Activated naive CD4-positive, alpha-beta T cell treated with anti-CD3 and anti-CD28 coated beads, Interleukin-2, amount 10 ng/mL, durations not matched to agents 7 days and 5 days (primary cell): Measurements from ENCODE around the gene C1orf50.
"Not testable (repeated sequence)": the region's sequence is repeated elsewhere in the genome, so short reads cannot be mapped to it uniquely, and the experiment has no call there.

Source experiments
- CTCF ChIA-PET: fragments of 350-600 bp; sonication (Branson Sonifier 250); formaldehyde crosslinking; loops from one replicate; lab custom pipeline; 2021; ENCODE audit warnings: antibody characterized with exemption; lab: Charles Lee
- DNase-seq: peaks from one replicate; pipeline ENCODE4 v3.0.0-alpha.2; 2020
- H3K27ac Mint-ChIP-seq: one replicate; pipeline ENCODE4 v1.8.0; 2021; ENCODE audit warnings: mild to moderate bottlenecking, moderate library complexity, mixed read lengths
- H3K27me3 Mint-ChIP-seq: one replicate; pipeline ENCODE4 v1.8.0; 2021; ENCODE audit warnings: mild to moderate bottlenecking, mixed read lengths
- H3K36me3 Mint-ChIP-seq: one replicate; pipeline ENCODE4 v1.8.0; 2021; ENCODE audit warnings: mixed read lengths
- H3K4me1 Mint-ChIP-seq: one replicate; pipeline ENCODE4 v1.8.0; 2021; ENCODE audit warnings: mixed read lengths
- H3K4me3 Mint-ChIP-seq: one replicate; pipeline ENCODE4 v1.8.0; 2021; ENCODE audit warnings: mild to moderate bottlenecking, moderate library complexity, mixed read lengths
- H3K9me3 Mint-ChIP-seq: one replicate; pipeline ENCODE4 v1.8.0; 2021; ENCODE audit warnings: mixed read lengths

The C1orf50 gene

GRCh38 chr1:42807056-42807668 lies 40.1 kb downstream of the C1orf50 start:
- Mint-ChIP-seq H3K4me3 (no peak overlapping the region), H3K36me3 (peaks cover 16% of the 10 kb centered on the region), H3K27ac (peak overlapping the region; percentile 29), H3K9me3 (no peaks in the 10 kb centered on the region), H3K4me1 (peaks cover 16% of the 10 kb centered on the region), H3K27me3 (no peaks in the 10 kb centered on the region)
- CTCF ChIA-PET: interaction anchor here (1.3 kb wide), 1 partner anchor 29 kb away, joined by 4 read pairs; no protein-coding TSS in a partner anchor
- DNase-seq: no peak

GRCh38 chr1:42814815-42815214 lies 47.8 kb downstream of the C1orf50 start:
- DNase-seq, H3K27me3 Mint-ChIP-seq, H3K9me3 Mint-ChIP-seq, CTCF ChIA-PET, H3K27ac Mint-ChIP-seq, H3K4me3 Mint-ChIP-seq: not testable (repeated sequence)
- H3K36me3 Mint-ChIP-seq: peaks cover 14% of the 10 kb centered on the region
- peaks cover 20% of the 10 kb centered on the region for H3K4me1 Mint-ChIP-seq

- peaks cover 14% of the 10 kb centered on the region for H3K36me3 Mint-ChIP-seq
- CTCF ChIA-PET: interaction anchor here (0.7 to 2.4 kb wide), 2 partner anchors 30 to 257 kb away, joined by 4 to 12 read pairs; partner anchors contain the start of gene ZNF691
These were observed 49.0 kb downstream of the C1orf50 start for GRCh38 chr1:42815941-42816584.

GRCh38 chr1:42816585-42817439 lies 49.8 kb downstream of the C1orf50 start, which contains the start of the genes ERMAP and SVBP:
Gene ERMAP (plus strand): TSS chr1:42817122. CDS start chr1:42830449, 13,327 bp downstream.
Gene SVBP (minus strand): TSS chr1:42817397. CDS start chr1:42816544, 853 bp downstream.
- Mint-ChIP-seq H3K27me3 (peaks cover 7% of the 10 kb centered on the region), H3K36me3 (peaks cover 11% of the 10 kb centered on the region), H3K27ac (peak within 1 kb of the TSS; percentile 88), H3K4me3 (peak within 1 kb of the TSS; percentile 73), H3K9me3 (no peaks in the 10 kb centered on the region), H3K4me1 (peaks cover 22% of the 10 kb centered on the region)
- DNase-seq: peak; percentile 94
- CTCF ChIA-PET: interaction anchor here (0.7 to 2.4 kb wide), 2 partner anchors 29 to 256 kb away, joined by 4 to 12 read pairs; partner anchors contain the start of gene ZNF691

More at GRCh38 chr1:42815941-42816584, 49.0 kb downstream of the C1orf50 start:
- Mint-ChIP-seq H3K9me3 (no peaks in the 10 kb centered on the region), H3K4me3 (peak overlapping the region; percentile 73), H3K27ac (peak overlapping the region; percentile 88), H3K4me1 (peaks cover 22% of the 10 kb centered on the region), H3K27me3 (peaks cover 7% of the 10 kb centered on the region)
- no peak for DNase-seq

GRCh38 chr1:42817440-42817767 lies 50.4 kb downstream of the C1orf50 start:
- Mint-ChIP-seq H3K4me1 (peaks cover 24% of the 10 kb centered on the region), H3K36me3 (peaks cover 11% of the 10 kb centered on the region), H3K4me3 (peak overlapping the region; percentile 73), H3K27ac (peak overlapping the region; percentile 74), H3K27me3 (peaks cover 7% of the 10 kb centered on the region), H3K9me3 (no peaks in the 10 kb centered on the region)
- CTCF ChIA-PET: interaction anchor here (2.4 kb wide), 1 partner anchor 256 kb away, joined by 12 read pairs; no protein-coding TSS in a partner anchor
- DNase-seq: no peak

- DNase-seq: no peak
- H3K27me3 Mint-ChIP-seq: peaks cover 7% of the 10 kb centered on the region
- H3K36me3 Mint-ChIP-seq: peaks cover 13% of the 10 kb centered on the region
- no peaks in the 10 kb centered on the region for H3K9me3 Mint-ChIP-seq
- CTCF ChIA-PET: interaction anchor here (2.4 kb wide), 1 partner anchor 255 kb away, joined by 12 read pairs; no protein-coding TSS in a partner anchor
- peaks cover 29% of the 10 kb centered on the region for H3K4me1 Mint-ChIP-seq
- H3K4me3 Mint-ChIP-seq: peak overlapping the region; percentile 73
- H3K27ac Mint-ChIP-seq: no peak overlapping the region
These were observed 50.9 kb downstream of the C1orf50 start for GRCh38 chr1:42817976-42818375.

- H3K4me3 Mint-ChIP-seq: no peak overlapping the region
These were observed 53.8 kb downstream of the C1orf50 start for GRCh38 chr1:42820813-42821212.

GRCh38 chr1:42821690-42822089 lies 54.6 kb downstream of the C1orf50 start:
- DNase-seq: no peak
- Mint-ChIP-seq H3K27ac (no peak overlapping the region), H3K4me3 (no peak overlapping the region), H3K27me3 (peaks cover 7% of the 10 kb centered on the region), H3K9me3 (no peaks in the 10 kb centered on the region), H3K36me3 (peaks cover 6% of the 10 kb centered on the region), H3K4me1 (peaks cover 22% of the 10 kb centered on the region)
- CTCF ChIA-PET: no interaction called here

More at GRCh38 chr1:42820813-42821212, 53.8 kb downstream of the C1orf50 start:
- Mint-ChIP-seq H3K9me3 (no peaks in the 10 kb centered on the region), H3K36me3 (peaks cover 11% of the 10 kb centered on the region), H3K4me1 (peaks cover 28% of the 10 kb centered on the region), H3K27me3 (peaks cover 7% of the 10 kb centered on the region), H3K27ac (no peak overlapping the region)
- no peak for DNase-seq
- CTCF ChIA-PET: interaction anchor here (1.2 kb wide), 1 partner anchor 26 kb away, joined by 7 read pairs; the partner anchor contains the start of gene ZNF691

GRCh38 chr1:42822800-42823392 lies 55.8 kb downstream of the C1orf50 start:
- Mint-ChIP-seq H3K4me1 (peaks cover 16% of the 10 kb centered on the region), H3K27me3 (peaks cover 7% of the 10 kb centered on the region), H3K36me3 (peaks cover 6% of the 10 kb centered on the region), H3K4me3 (no peak overlapping the region), H3K9me3 (no peaks in the 10 kb centered on the region), H3K27ac (peak overlapping the region; percentile 52)
- CTCF ChIA-PET: no interaction called here
- no peak for DNase-seq

GRCh38 chr1:42824481-42825035 lies 57.5 kb downstream of the C1orf50 start:
- Mint-ChIP-seq H3K36me3 (peaks cover 2% of the 10 kb centered on the region), H3K4me1 (peaks cover 13% of the 10 kb centered on the region), H3K9me3 (no peaks in the 10 kb centered on the region), H3K4me3 (no peak overlapping the region), H3K27me3 (peaks cover 2% of the 10 kb centered on the region), H3K27ac (no peak overlapping the region)
- CTCF ChIA-PET: no interaction called here
- DNase-seq: no peak

- Mint-ChIP-seq H3K4me1 (peaks cover 13% of the 10 kb centered on the region), H3K36me3 (peaks cover 2% of the 10 kb centered on the region), H3K4me3 (no peak overlapping the region), H3K27ac (no peak overlapping the region), H3K9me3 (no peaks in the 10 kb centered on the region), H3K27me3 (no peaks in the 10 kb centered on the region)
- CTCF ChIA-PET: no interaction called here
- no peak for DNase-seq
These were observed 58.2 kb downstream of the C1orf50 start for GRCh38 chr1:42825036-42825851.
